ENCODE measurements around the gene RIN1. TPM values are rescaled to one million over a fixed set of nuclear protein-coding genes. Genes with fewer than 3 reads are reported as not detected.
A peak's percentile ranks its signal among the peaks of the same experiment; 100 is the strongest.
"Not testable (repeated sequence)": the region's sequence is repeated elsewhere in the genome, so short reads cannot be mapped to it uniquely, and the experiment has no call there.

RIN1 gene
- total RNA-seq, 2 donors from 2014 or later, result 1.8 to 2.8 TPM

DNA sequence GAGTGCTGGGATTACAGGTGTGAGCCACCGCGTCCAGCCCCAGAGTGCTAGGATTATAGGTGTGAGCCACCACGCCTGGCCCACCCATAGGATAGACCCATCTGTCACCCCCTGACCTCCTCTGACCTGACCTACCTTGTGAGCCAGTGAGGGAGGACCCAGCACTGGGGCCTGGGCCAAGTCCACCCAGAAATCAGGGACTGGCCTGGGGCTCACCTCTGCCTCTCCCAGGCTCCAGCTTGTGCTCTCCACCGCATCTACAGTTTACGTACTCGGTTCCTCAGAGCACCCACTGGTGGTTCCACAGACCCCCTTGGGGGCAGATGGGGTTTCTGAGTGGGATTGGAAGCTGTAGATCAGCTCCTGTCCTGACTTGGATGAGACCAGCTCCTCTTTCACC is 28.9 kb upstream of the RIN1 start:
- H3K4me3 Mint-ChIP-seq, result no peak overlapping the region
- no peak for DNase-seq
- H3K27ac Mint-ChIP-seq, result no peak overlapping the region
- H3K9me3 Mint-ChIP-seq, result no peaks in the 10 kb centered on the region
- ATAC-seq (replicated peaks in 1 of 2), result no peak
- H3K27me3 Mint-ChIP-seq (ENCODE audit: low read depth), result no peaks in the 10 kb centered on the region
- H3K36me3 Mint-ChIP-seq (ENCODE audit: insufficient read depth in 2 of 2), result peaks cover 0 to 2% of the 10 kb centered on the region in 2 donors
- peaks cover 7% of the 10 kb centered on the region for H3K4me1 Mint-ChIP-seq (ENCODE audit: low read depth)

GRCh38 chr11:66363805-66364535 is 27.7 kb upstream of the RIN1 start:
- peak; percentile 78 to 85 for DNase-seq

GRCh38 chr11:66363187-66363601 is 27.0 kb upstream of the RIN1 start:
- ATAC-seq (replicated peaks in 1 of 2) (no peak), DNase-seq (no peak)
- Mint-ChIP-seq H3K9me3 (no peaks in the 10 kb centered on the region), H3K36me3 (ENCODE audit: insufficient read depth in 2 of 2) (peaks cover 0 to 2% of the 10 kb centered on the region in 2 donors), H3K27ac (no peak overlapping the region), H3K4me3 (no peak overlapping the region), H3K4me1 (ENCODE audit: low read depth) (no peaks in the 10 kb centered on the region), H3K27me3 (ENCODE audit: low read depth) (no peaks in the 10 kb centered on the region)

More at GRCh38 chr11:66363805-66364535, 27.7 kb upstream of the RIN1 start:
- Mint-ChIP-seq H3K9me3 (no peaks in the 10 kb centered on the region), H3K27ac (no peak overlapping the region), H3K4me1 (ENCODE audit: low read depth) (no peaks in the 10 kb centered on the region), H3K27me3 (ENCODE audit: low read depth) (no peaks in the 10 kb centered on the region), H3K36me3 (ENCODE audit: insufficient read depth in 2 of 2) (peaks cover 0 to 2% of the 10 kb centered on the region in 2 donors), H3K4me3 (no peak overlapping the region)
- ATAC-seq (replicated peaks in 1 of 2), result peak; percentile 64 to 74

DNA sequence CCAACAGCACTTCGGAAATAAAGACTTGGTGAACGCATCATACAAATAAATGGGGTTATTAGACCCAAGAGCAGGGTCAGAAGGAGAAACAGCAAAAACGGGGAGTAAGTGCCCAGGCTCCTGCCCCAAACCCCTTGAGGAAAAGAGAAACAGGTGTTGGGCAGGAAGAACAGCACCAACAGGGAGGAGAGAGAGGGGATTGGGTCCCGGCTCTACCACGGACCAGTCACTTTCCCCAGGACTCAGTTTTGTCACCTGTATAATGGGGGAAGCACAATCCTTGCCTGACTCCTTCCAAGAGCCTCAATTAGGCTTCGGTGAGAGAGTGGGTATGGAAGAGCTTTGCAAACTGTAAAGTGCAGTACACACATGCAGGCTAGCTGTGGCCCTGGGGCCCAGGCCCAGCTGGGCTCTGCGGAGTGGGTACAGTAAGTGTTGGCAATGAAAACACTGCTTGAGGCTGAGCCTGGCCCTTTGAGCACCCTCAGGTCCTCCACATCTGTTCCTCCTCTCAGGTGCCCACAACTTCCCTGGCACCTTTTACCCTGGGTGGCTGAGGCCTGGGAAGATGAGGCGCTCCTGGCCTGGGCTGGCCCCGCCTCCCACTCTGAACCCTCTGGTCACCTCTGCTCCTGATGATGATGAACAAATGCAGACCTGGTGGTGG is 26.4 kb upstream of the RIN1 start:
- DNase-seq (no peak), ATAC-seq (replicated peaks in 1 of 2) (no peak)
- no peak overlapping the region for H3K27ac Mint-ChIP-seq
- H3K4me3 Mint-ChIP-seq, result no peak overlapping the region
- no peaks in the 10 kb centered on the region for H3K9me3 Mint-ChIP-seq
- H3K36me3 Mint-ChIP-seq (ENCODE audit: insufficient read depth in 2 of 2), result peaks cover 0 to 2% of the 10 kb centered on the region in 2 donors
- H3K4me1 Mint-ChIP-seq (ENCODE audit: low read depth), result no peaks in the 10 kb centered on the region
- H3K27me3 Mint-ChIP-seq (ENCODE audit: low read depth), result no peaks in the 10 kb centered on the region

GRCh38 chr11:66361502-66361941 is 25.3 kb upstream of the RIN1 start:
- H3K27ac Mint-ChIP-seq, result no peak overlapping the region
- H3K4me3 Mint-ChIP-seq, result no peak overlapping the region
- no peak for ATAC-seq (replicated peaks in 1 of 2)
- H3K27me3 Mint-ChIP-seq (ENCODE audit: low read depth), result no peaks in the 10 kb centered on the region
- no peaks in the 10 kb centered on the region for H3K9me3 Mint-ChIP-seq
- peaks cover 0 to 2% of the 10 kb centered on the region in 2 donors for H3K36me3 Mint-ChIP-seq (ENCODE audit: insufficient read depth in 2 of 2)
- no peak for DNase-seq
- no peaks in the 10 kb centered on the region for H3K4me1 Mint-ChIP-seq (ENCODE audit: low read depth)

- no peak overlapping the region for H3K27ac Mint-ChIP-seq
- DNase-seq (no peak), ATAC-seq (replicated peaks in 1 of 2) (no peak)
- peaks cover 0 to 2% of the 10 kb centered on the region in 2 donors for H3K36me3 Mint-ChIP-seq (ENCODE audit: insufficient read depth in 2 of 2)
- H3K4me3 Mint-ChIP-seq, result no peak overlapping the region
- H3K4me1 Mint-ChIP-seq (ENCODE audit: low read depth), result no peaks in the 10 kb centered on the region
- H3K27me3 Mint-ChIP-seq (ENCODE audit: low read depth), result no peaks in the 10 kb centered on the region
- no peaks in the 10 kb centered on the region for H3K9me3 Mint-ChIP-seq
These were observed 24.3 kb upstream of the RIN1 start for GRCh38 chr11:66360406-66361073.

- Mint-ChIP-seq H3K4me1 (ENCODE audit: low read depth) (no peaks in the 10 kb centered on the region), H3K36me3 (ENCODE audit: insufficient read depth in 2 of 2) (peaks cover 0 to 2% of the 10 kb centered on the region in 2 donors), H3K9me3 (no peaks in the 10 kb centered on the region), H3K27ac (no peak overlapping the region), H3K4me3 (no peak overlapping the region), H3K27me3 (ENCODE audit: low read depth) (no peaks in the 10 kb centered on the region)
- ATAC-seq (replicated peaks in 1 of 2), result no peak
- no peak for DNase-seq
These were observed 23.4 kb upstream of the RIN1 start for GRCh38 chr11:66359662-66360087.

DNA sequence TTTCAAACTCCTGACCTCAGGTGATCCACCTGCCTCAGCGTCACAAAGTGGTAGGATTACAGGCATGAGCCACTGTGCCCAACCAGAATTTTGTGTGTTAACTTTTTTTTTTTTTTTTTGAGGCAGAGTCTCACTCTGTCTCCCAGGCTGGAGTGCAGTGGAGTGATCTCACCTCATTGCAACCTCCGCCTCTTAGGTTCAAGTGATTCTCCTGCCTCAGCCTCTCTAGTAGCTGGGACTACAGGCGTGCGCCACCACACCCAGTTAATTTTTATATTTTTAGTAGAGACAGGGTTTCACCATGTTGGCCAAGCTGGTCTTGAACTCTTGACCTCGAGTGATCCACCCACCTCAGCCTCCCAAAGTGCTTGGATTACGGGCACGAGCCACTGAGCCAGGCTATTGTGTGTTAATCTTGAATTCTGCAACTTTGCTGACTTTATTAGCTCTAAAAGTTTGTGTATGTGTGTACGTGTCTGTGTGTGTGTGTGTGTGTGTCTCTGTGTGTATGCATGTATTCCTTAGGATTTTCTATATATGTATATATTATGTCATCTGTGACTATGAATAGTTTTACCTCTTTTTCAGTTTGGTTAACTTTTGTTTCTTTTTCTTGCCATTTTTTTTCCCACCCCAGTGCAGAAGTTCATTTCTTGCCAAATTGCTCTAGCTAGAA is 14.5 kb upstream of the RIN1 start:
- not testable (repeated sequence) for ATAC-seq (replicated peaks in 1 of 2); H3K36me3 Mint-ChIP-seq (ENCODE audit: insufficient read depth in 2 of 2); DNase-seq; H3K4me3 Mint-ChIP-seq; H3K27ac Mint-ChIP-seq; H3K9me3 Mint-ChIP-seq; H3K27me3 Mint-ChIP-seq (ENCODE audit: low read depth)
- peaks cover 21% of the 10 kb centered on the region for H3K4me1 Mint-ChIP-seq (ENCODE audit: low read depth)

- Mint-ChIP-seq H3K36me3 (ENCODE audit: insufficient read depth in 2 of 2) (peaks cover 2 to 4% of the 10 kb centered on the region in 2 donors), H3K4me1 (ENCODE audit: low read depth) (peaks cover 38% of the 10 kb centered on the region), H3K4me3 (peak overlapping the region; percentile 13 to 85), H3K27me3 (ENCODE audit: low read depth) (no peaks in the 10 kb centered on the region), H3K27ac (peak overlapping the region; percentile 100), H3K9me3 (peaks cover 0 to 3% of the 10 kb centered on the region in 2 donors)
- no peak for DNase-seq
- no peak for ATAC-seq (replicated peaks in 1 of 2)
These were observed 12.8 kb upstream of the RIN1 start for GRCh38 chr11:66349084-66349386.

- Mint-ChIP-seq H3K4me3 (peak within 1 kb of the TSS; percentile 97 to 98), H3K4me1 (ENCODE audit: low read depth) (peaks cover 52% of the 10 kb centered on the region), H3K27ac (peak within 1 kb of the TSS; percentile 100), H3K9me3 (peaks cover 0 to 3% of the 10 kb centered on the region in 2 donors), H3K36me3 (ENCODE audit: insufficient read depth in 2 of 2) (peaks cover 2 to 4% of the 10 kb centered on the region in 2 donors), H3K27me3 (ENCODE audit: low read depth) (no peaks in the 10 kb centered on the region)
- ATAC-seq (replicated peaks in 1 of 2) (peak; percentile 71 to 75), DNase-seq (peak; percentile 88 to 89)
These were observed 11.4 kb upstream of the RIN1 start, which contains the start of gene B4GAT1 for GRCh38 chr11:66347425-66348276. Gene B4GAT1 (minus strand): TSS chr11:66347629. CDS start chr11:66347545, 84 bp downstream.

GRCh38 chr11:66346476-66347424 is 10.5 kb upstream of the RIN1 start:
- Mint-ChIP-seq H3K27me3 (ENCODE audit: low read depth) (no peaks in the 10 kb centered on the region), H3K36me3 (ENCODE audit: insufficient read depth in 2 of 2) (peaks cover 2 to 4% of the 10 kb centered on the region in 2 donors)

More at GRCh38 chr11:66346476-66347424, 10.5 kb upstream of the RIN1 start:
- peaks cover 55% of the 10 kb centered on the region for H3K4me1 Mint-ChIP-seq (ENCODE audit: low read depth)
- DNase-seq (no peak), ATAC-seq (replicated peaks in 1 of 2) (no peak)
- peaks cover 0 to 3% of the 10 kb centered on the region in 2 donors for H3K9me3 Mint-ChIP-seq
- H3K4me3 Mint-ChIP-seq, result peak overlapping the region; percentile 97 to 98
- no peak overlapping the region for H3K27ac Mint-ChIP-seq
